Measurements from ENCODE around the gene ZNF587. TPM values are rescaled to one million over a fixed set of nuclear protein-coding genes. Genes with fewer than 3 reads are reported as not detected.
"Not testable (repeated sequence)": the region's sequence is repeated elsewhere in the genome, so short reads cannot be mapped to it uniquely, and the experiment has no call there.

ZNF587 gene
- total and polyA plus RNA-seq, 2 of the 13 experiments (the other 11 are each of a cell fraction or from before 2014, with no cell fraction given), result 8.7 to 17.5 TPM

- H3K4me1 ChIP-seq (ENCODE audit: insufficient read depth, low read length); H3K27ac ChIP-seq (ENCODE audit: extremely low read length, insufficient read depth, low read length); H3K9ac ChIP-seq (ENCODE audit: insufficient read depth, low read depth, low read length); H3K27me3 ChIP-seq (ENCODE audit: control insufficient read depth in 1 of 2, insufficient read depth in 2 of 2, low read length in 2 of 2); FAIRE-seq; H3K79me2 ChIP-seq (ENCODE audit: insufficient read depth, low read length); DNase-seq (ENCODE audit: low spot score); H3K9me3 ChIP-seq (ENCODE audit: low read length); H3K4me3 ChIP-seq (replicated peaks in 1 of 3; ENCODE audit: insufficient read depth in 1 of 3, low read depth in 2 of 3, low read length in 3 of 3); CTCF ChIA-PET (ENCODE audit: low intra/inter-chr PET ratio, low total read pairs); BruUV-seq (replicated peaks); ATAC-seq; H2AFZ ChIP-seq (ENCODE audit: low read length); H3K4me2 ChIP-seq (ENCODE audit: low read depth, low read length); intact Hi-C loops (cut with micrococcal nuclease; ENCODE audit: unreplicated experiment); POLR2A ChIA-PET; in situ Hi-C loops (cut with HindIII; ENCODE audit: extremely low pct_ligation_motif_present, low pct_unique_long_range_greater_than_20kb); H4K20me1 ChIP-seq (ENCODE audit: insufficient read depth, low read length): not testable (repeated sequence)
- H3K36me3 ChIP-seq (replicated peaks in 1 of 2; ENCODE audit: control insufficient read depth in 1 of 2, insufficient read depth in 2 of 2, low read length in 2 of 2), result peaks cover 7 to 29% of the 10 kb centered on the region in 2 experiments; a peak in 4 of 5 replicates
- 87% methylated on average over 3 of the region's 5 CpGs for WGBS (ENCODE audit: low lambda C conversion rate)
These were observed 11.0 kb upstream of the ZNF587 start for GRCh38 chr19:57838622-57839191.

- intact Hi-C loops (cut with micrococcal nuclease; ENCODE audit: unreplicated experiment) (no loop called here), in situ Hi-C loops (cut with HindIII; ENCODE audit: extremely low pct_ligation_motif_present, low pct_unique_long_range_greater_than_20kb) (no loop called here)
- Histone ChIP-seq H3K79me2 (ENCODE audit: insufficient read depth, low read length) (peaks cover 18% of the 10 kb centered on the region), H4K20me1 (ENCODE audit: insufficient read depth, low read length) (no peaks in the 10 kb centered on the region), H2AFZ (ENCODE audit: low read length) (no peak overlapping the region), H3K4me2 (ENCODE audit: low read depth, low read length) (no peak overlapping the region), H3K27ac (ENCODE audit: extremely low read length, insufficient read depth, low read length) (no peak overlapping the region), H3K9ac (ENCODE audit: insufficient read depth, low read depth, low read length) (no peak overlapping the region), H3K4me3 (replicated peaks in 1 of 3; ENCODE audit: insufficient read depth in 1 of 3, low read depth in 2 of 3, low read length in 3 of 3) (no peak overlapping the region), H3K27me3 (ENCODE audit: control insufficient read depth in 1 of 2, insufficient read depth in 2 of 2, low read length in 2 of 2) (no peaks in the 10 kb centered on the region), H3K4me1 (ENCODE audit: insufficient read depth, low read length) (no peaks in the 10 kb centered on the region), H3K9me3 (ENCODE audit: low read length) (no peaks in the 10 kb centered on the region), H3K36me3 (replicated peaks in 1 of 2; ENCODE audit: control insufficient read depth in 1 of 2, insufficient read depth in 2 of 2, low read length in 2 of 2) (peaks cover 7 to 46% of the 10 kb centered on the region in 2 experiments; a peak in 4 of 5 replicates)
- POLR2A ChIA-PET, result no interaction called here
- 94% methylated on average over 6 of the region's 6 CpGs for WGBS (ENCODE audit: low lambda C conversion rate)
- DNase-seq (ENCODE audit: low spot score) (no peak), FAIRE-seq (no peak), ATAC-seq (no peak)
- CTCF ChIA-PET (ENCODE audit: low intra/inter-chr PET ratio, low total read pairs), result no interaction called here
- TF ChIP-seq DMTF1 (CRISPR knock-in tag; IDR thresholded peaks at IDR 0.05), result no peak
- no peak for TF ChIP-seq ZNF446 (CRISPR knock-in tag; IDR thresholded peaks at IDR 0.05)
- TF ChIP-seq ZNF367 (CRISPR knock-in tag; IDR thresholded peaks at IDR 0.05; ENCODE audit: borderline replicate concordance), result no peak
- no TSS peak for BruUV-seq (replicated peaks)
These were observed 8.4 kb upstream of the ZNF587 start for GRCh38 chr19:57841122-57841763.

GRCh38 chr19:57847164-57847563, 2.5 kb upstream of the ZNF587 start:
- H3K4me3 ChIP-seq (replicated peaks in 1 of 3; ENCODE audit: insufficient read depth in 1 of 3, low read depth in 2 of 3, low read length in 3 of 3); H3K9me3 ChIP-seq (ENCODE audit: low read length); DNase-seq (ENCODE audit: low spot score); H4K20me1 ChIP-seq (ENCODE audit: insufficient read depth, low read length); H3K4me2 ChIP-seq (ENCODE audit: low read depth, low read length); FAIRE-seq; POLR2A ChIA-PET; in situ Hi-C loops (cut with HindIII; ENCODE audit: extremely low pct_ligation_motif_present, low pct_unique_long_range_greater_than_20kb); H3K27me3 ChIP-seq (ENCODE audit: control insufficient read depth in 1 of 2, insufficient read depth in 2 of 2, low read length in 2 of 2); H3K27ac ChIP-seq (ENCODE audit: extremely low read length, insufficient read depth, low read length); ATAC-seq; H2AFZ ChIP-seq (ENCODE audit: low read length); H3K9ac ChIP-seq (ENCODE audit: insufficient read depth, low read depth, low read length); intact Hi-C loops (cut with micrococcal nuclease; ENCODE audit: unreplicated experiment); BruUV-seq (replicated peaks); CTCF ChIA-PET (ENCODE audit: low intra/inter-chr PET ratio, low total read pairs): not testable (repeated sequence)
- H3K4me1 ChIP-seq (ENCODE audit: insufficient read depth, low read length), result peaks cover 16% of the 10 kb centered on the region
- 85% methylated on average over 3 of the region's 3 CpGs for WGBS (ENCODE audit: low lambda C conversion rate)
- H3K36me3 ChIP-seq (replicated peaks in 1 of 2; ENCODE audit: control insufficient read depth in 1 of 2, insufficient read depth in 2 of 2, low read length in 2 of 2), result peaks cover 1 to 28% of the 10 kb centered on the region in 2 experiments; a peak in 4 of 5 replicates
- peaks cover 32% of the 10 kb centered on the region for H3K79me2 ChIP-seq (ENCODE audit: insufficient read depth, low read length)
